HepG2 (cell line): Measurements from ENCODE around the gene KIAA0232. TPM values are rescaled to one million over a fixed set of nuclear protein-coding genes. Genes with fewer than 3 reads are reported as not detected.

Source experiments
- ATAC-seq: fragments of 200-7000 bp; cut with Tn5 transposase; 3 replicates; pipeline ENCODE4 v1.9.1; 2020; ENCODE audit warnings: mild to moderate bottlenecking, moderate library complexity
- BruUV-seq: library from RNA; stranded (reverse); fragments of 400-500 nt; replicated peaks from 2 replicates; lab custom pipeline; 2021; lab: Mats Ljungman, UMichigan
- CTCF ChIA-PET: fragments of 300-600 bp; formaldehyde crosslinking; extraction: SDS; loops from one replicate; lab custom pipeline; 2021; ENCODE audit warnings: low total read pairs, inconsistent platforms, low intra/inter-chr PET ratio; lab: Yijun Ruan, JAX
- POLR2A ChIA-PET: fragments of 350-600 bp; sonication (Branson Sonifier 250); formaldehyde crosslinking; loops from one replicate; lab custom pipeline; 2020; ENCODE audit warnings: antibody characterized with exemption, inconsistent platforms; lab: Yijun Ruan, JAX
- DNase-seq: peaks from one replicate; pipeline ENCODE4 v3.0.0-alpha.2; 2015; ENCODE audit warnings: low spot score
- FAIRE-seq: peaks from 3 replicates; lab custom pipeline; 2011; peaks lifted over from hg19 to GRCh38; lab: Jason Lieb, UNC
- H2AFZ ChIP-seq: one replicate; pipeline ENCODE4 v1.6.1; 2011; ENCODE audit warnings: low read length, inconsistent platforms
- H3K27ac ChIP-seq: fragments of 300-600 bp; 3 replicates; pipeline ENCODE4 v1.8.0; 2011; ENCODE audit warnings: mixed run types, mild to moderate bottlenecking, mixed read lengths, low read length, inconsistent platforms; ENCODE audit not compliant: insufficient read depth; ENCODE audit errors: extremely low read length
- H3K27me3 ChIP-seq, 2 experiments: fragments of 200-600 bp in 1 of 2; 2 replicates in 1 of 2; 3 replicates in 1 of 2; pipeline versions ENCODE4 v1.6.0 to v1.8.0; 2011; ENCODE audit warnings: low read length in 2 of 2, mild to moderate bottlenecking in 2 of 2, moderate library complexity in 2 of 2, inconsistent platforms in 1 of 2; ENCODE audit not compliant: insufficient read depth in 2 of 2, control insufficient read depth in 1 of 2
- H3K36me3 ChIP-seq, 2 experiments: fragments of 200-600 bp in 1 of 2; replicated peaks in 1 of 2; 2 replicates in 1 of 2; 3 replicates in 1 of 2; pipeline versions ENCODE4 v1.5.1 to v1.8.0; 2011; ENCODE audit warnings: low read length in 2 of 2, inconsistent platforms in 1 of 2; ENCODE audit not compliant: insufficient read depth in 2 of 2, control insufficient read depth in 1 of 2
- H3K4me1 ChIP-seq: 2 replicates; pipeline ENCODE4 v1.5.1; 2012; ENCODE audit warnings: low read length, inconsistent platforms; ENCODE audit not compliant: insufficient read depth
- H3K4me2 ChIP-seq: 2 replicates; pipeline ENCODE4 v1.6.0; 2011; ENCODE audit warnings: low read depth, low read length, inconsistent platforms
- H3K4me3 ChIP-seq, 3 experiments: fragments of 200-600 bp in 1 of 3; sonication (generic), shearing (Covaris generic) in 1 of 3; replicated peaks in 1 of 3; 2 replicates each; pipeline ENCODE4 v1.5.1; 2011 to 2016; ENCODE audit warnings: low read length in 3 of 3, inconsistent platforms in 2 of 3, low read depth in 2 of 3, mild to moderate bottlenecking in 2 of 3, control low read depth in 1 of 3, mixed read lengths in 1 of 3; ENCODE audit not compliant: insufficient read depth in 1 of 3
- H3K79me2 ChIP-seq: one replicate; pipeline ENCODE4 v1.6.1; 2011; ENCODE audit warnings: low read length, inconsistent platforms; ENCODE audit not compliant: insufficient read depth
- H3K9ac ChIP-seq: 2 replicates; pipeline ENCODE4 v1.6.0; 2011; ENCODE audit warnings: mild to moderate bottlenecking, low read depth, low read length, inconsistent platforms; ENCODE audit not compliant: insufficient read depth
- H3K9me3 ChIP-seq: 2 replicates; pipeline ENCODE4 v1.5.1; 2012; ENCODE audit warnings: mild to moderate bottlenecking, low read length
- H4K20me1 ChIP-seq: 2 replicates; pipeline ENCODE4 v1.6.0; 2011; ENCODE audit warnings: inconsistent platforms, mild to moderate bottlenecking, low read length, moderate library complexity; ENCODE audit not compliant: insufficient read depth
- KDM1A ChIP-seq: IDR thresholded peaks from 2 replicates; pipeline ENCODE4 v1.6.1; 2016; ENCODE audit warnings: missing compliant biosample characterization
- KDM6A ChIP-seq: IDR thresholded peaks from 2 replicates; pipeline ENCODE4 v1.6.1; 2016; ENCODE audit warnings: low read depth
- KLF6 ChIP-seq: IDR thresholded peaks from 2 replicates; pipeline ENCODE4 v1.8.0; 2016; ENCODE audit warnings: missing biosample characterization, missing genetic modification reagents
- POLR2AphosphoS2 ChIP-seq: IDR thresholded peaks from 2 replicates; pipeline ENCODE4 v1.6.1; 2011; ENCODE audit warnings: low read depth, low read length, improper control_type of control experiment
- SMARCC2 ChIP-seq: fragments of 450-650 bp; IDR thresholded peaks from 2 replicates; pipeline ENCODE4 v1.6.1; 2017; ENCODE audit warnings: antibody characterized with exemption, mild to moderate bottlenecking
- SP5 ChIP-seq: IDR thresholded peaks from 2 replicates; pipeline ENCODE4 v1.6.1; 2016; ENCODE audit warnings: low read depth, borderline replicate concordance
- SRSF1 ChIP-seq: fragments of 200-400 bp; formaldehyde crosslinking; optimal IDR thresholded peaks from 2 replicates; pipeline ENCODE3; 2017; ENCODE audit warnings: mild to moderate bottlenecking, low read depth, low read length, moderate library complexity
- STAG1 ChIP-seq: sonication (generic); formaldehyde crosslinking; IDR thresholded peaks from 2 replicates; pipeline ENCODE4 v1.4.0; 2020; ENCODE audit warnings: missing genetic modification reagents
- ZEB1 ChIP-seq: IDR thresholded peaks from 2 replicates; pipeline ENCODE4 v1.6.1; 2012; ENCODE audit warnings: mild to moderate bottlenecking, low read depth, inconsistent platforms; ENCODE audit not compliant: insufficient replicate concordance
- ZNF3 ChIP-seq: IDR thresholded peaks from 2 replicates; pipeline ENCODE4 v1.7.0; 2017; ENCODE audit warnings: inconsistent platforms
- ZNF768 ChIP-seq: sonication (generic); formaldehyde crosslinking; IDR thresholded peaks from 2 replicates; pipeline ENCODE4 v1.4.0; 2020; ENCODE audit warnings: missing genetic modification reagents
- ZNF775 ChIP-seq: sonication (generic); formaldehyde crosslinking; IDR thresholded peaks from 2 replicates; pipeline ENCODE4 v1.4.0; 2020; ENCODE audit warnings: missing genetic modification reagents, mild to moderate bottlenecking, moderate library complexity, borderline replicate concordance
- WGBS: methylation state at CpG from one replicate; pipeline ENCODE4 v1.1.6; 2017; ENCODE audit warnings: low lambda C conversion rate; 5-methylcytosine and 5-hydroxymethylcytosine counted together
- in situ Hi-C: cut with HindIII; loops from 2 replicates; pipeline ENCODE4 v1.10.0; 2017; ENCODE audit warnings: low pct_unique_long_range_greater_than_20kb; ENCODE audit not compliant: extremely low pct_ligation_motif_present
- intact Hi-C: fragments of 100-400 bp; cut with micrococcal nuclease; formaldehyde crosslinking; loops from one replicate; pipeline ENCODE4 v1.10.0; 2022; ENCODE audit not compliant: unreplicated experiment
- polyA plus RNA-seq, 8 experiments: library from polyadenylated mRNA; depleted of rRNA in 3 of 8; stranded (reverse) in 7 of 8; unstranded in 1 of 8; fragments of >200 nt; fragmentation: Illumina TruSeq in 4 of 8; extraction: Trizol in 4 of 8; gene quantifications; 2 replicates each; pipeline versions ENCODE4 v1.2.1 to v1.2.3, GENCODE V29; 2011 to 2016; ENCODE audit warnings: low read depth in 4 of 8, missing spikeins in 1 of 8, mixed read lengths in 1 of 8; ENCODE audit not compliant: insufficient read depth in 1 of 8
- total RNA-seq, 5 experiments: library from RNA; depleted of rRNA; stranded (reverse); fragments of >200 nt; fragmentation: Illumina TruSeq; extraction: Trizol; gene quantifications; 2 replicates each; pipeline ENCODE4 v1.2.3, GENCODE V29; 2016; ENCODE audit warnings: low read depth in 1 of 5
- TF ChIP-seq, protein P1 (sequence below), 2 experiments: fragments of 450-650 bp in 1 of 2; sonication (generic) in 1 of 2; formaldehyde crosslinking; IDR thresholded peaks; 2 replicates each; pipeline versions ENCODE4 v1.5.0 to v1.8.0; 2020 to 2022; ENCODE audit warnings: mild to moderate bottlenecking in 1 of 2, missing genetic modification reagents in 1 of 2
- TF ChIP-seq, protein P2 (sequence below): sonication (generic); formaldehyde crosslinking; IDR thresholded peaks from 2 replicates; pipeline ENCODE4 v1.8.0; 2022; ENCODE audit warnings: missing genetic modification reagents, mild to moderate bottlenecking, borderline replicate concordance
- TF ChIP-seq, protein P3 (sequence below): sonication (generic); formaldehyde crosslinking; IDR thresholded peaks from 2 replicates; pipeline ENCODE4 v1.9.0; 2021; ENCODE audit warnings: missing genetic modification reagents, mild to moderate bottlenecking, borderline replicate concordance

KIAA0232 gene
- total and polyA plus RNA-seq, 2 of the 13 experiments (the other 11 are each of a cell fraction or from before 2014, with no cell fraction given) = 7.8 to 17.1 TPM

DNA sequence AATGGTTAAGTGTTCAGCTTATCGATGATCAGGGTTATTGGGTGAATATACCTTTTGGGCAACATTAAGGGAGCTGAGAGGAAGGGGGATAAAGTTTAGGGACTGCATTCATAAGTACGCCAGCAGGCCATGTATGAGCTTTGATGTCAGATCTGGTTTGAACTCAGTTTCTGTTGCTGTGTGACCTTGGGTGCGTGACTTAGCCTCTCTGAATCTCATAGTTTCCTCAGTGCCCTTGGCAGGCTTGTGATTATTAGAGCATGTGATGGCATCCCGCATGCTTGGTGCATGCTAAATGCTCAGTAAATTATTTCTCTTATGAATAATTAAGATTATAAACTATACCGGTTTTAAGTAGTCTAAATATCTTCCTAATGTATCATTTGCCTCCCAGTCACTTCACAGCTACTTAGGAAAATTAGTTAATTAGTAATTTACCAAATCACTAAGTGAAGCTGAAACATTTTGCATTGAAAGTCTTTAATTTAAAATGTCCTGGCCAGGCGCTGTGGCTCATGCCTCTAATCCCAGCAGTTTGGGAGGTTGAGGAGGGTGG is 130.9 kb downstream of the KIAA0232 start:
- H3K4me2 ChIP-seq = no peak overlapping the region
- ATAC-seq = no peak
- WGBS = 97% methylated on average over 6 of the region's 6 CpGs
- CTCF ChIA-PET = no interaction called here
- TF ChIP-seq, protein P1, sequence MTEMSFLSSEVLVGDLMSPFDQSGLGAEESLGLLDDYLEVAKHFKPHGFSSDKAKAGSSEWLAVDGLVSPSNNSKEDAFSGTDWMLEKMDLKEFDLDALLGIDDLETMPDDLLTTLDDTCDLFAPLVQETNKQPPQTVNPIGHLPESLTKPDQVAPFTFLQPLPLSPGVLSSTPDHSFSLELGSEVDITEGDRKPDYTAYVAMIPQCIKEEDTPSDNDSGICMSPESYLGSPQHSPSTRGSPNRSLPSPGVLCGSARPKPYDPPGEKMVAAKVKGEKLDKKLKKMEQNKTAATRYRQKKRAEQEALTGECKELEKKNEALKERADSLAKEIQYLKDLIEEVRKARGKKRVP (CRISPR knock-in tag; IDR thresholded peaks at IDR 0.05) = no peak
- TF ChIP-seq ZEB1 (no peak), KDM1A (CRISPR knock-in tag) (no peak), ZNF768 (CRISPR knock-in tag) (peak; percentile 88; the same call in 1 of the 2 replicates)
- TF ChIP-seq, all 625 proteins: peak for 1
- in situ Hi-C loops (no loop called here), intact Hi-C loops (loop anchor here (2.0 to 5.0 kb wide), 2 partner anchors 13 to 34 kb away; no protein-coding TSS in a partner anchor)
- 0 out of 5 replicates have a peak, but pooled peaks cover 0 to 2% of the 10 kb centered on the region in 2 experiments for H3K36me3 ChIP-seq
- peaks cover 69% of the 10 kb centered on the region for H3K79me2 ChIP-seq
- H4K20me1 ChIP-seq = peaks cover 49% of the 10 kb centered on the region; the same call in 1 of the 2 replicates
- no peak overlapping the region for H3K9ac ChIP-seq
- H3K27ac ChIP-seq = no peak overlapping the region
- H3K9me3 ChIP-seq = no peaks in the 10 kb centered on the region
- H3K27me3 ChIP-seq = no peaks in the 10 kb centered on the region; a peak in 1 of 5 replicates
- BruUV-seq = no TSS peak
- FAIRE-seq = no peak
- H2AFZ ChIP-seq = no peak overlapping the region
- H3K4me1 ChIP-seq = peaks cover 68% of the 10 kb centered on the region
- H3K4me3 ChIP-seq = no peak overlapping the region
- no peak for DNase-seq
- POLR2A ChIA-PET = interaction anchor here (1.6 to 3.5 kb wide), 2 partner anchors 9 to 13 kb away, joined by 4 to 22 read pairs; no protein-coding TSS in a partner anchor

DNA sequence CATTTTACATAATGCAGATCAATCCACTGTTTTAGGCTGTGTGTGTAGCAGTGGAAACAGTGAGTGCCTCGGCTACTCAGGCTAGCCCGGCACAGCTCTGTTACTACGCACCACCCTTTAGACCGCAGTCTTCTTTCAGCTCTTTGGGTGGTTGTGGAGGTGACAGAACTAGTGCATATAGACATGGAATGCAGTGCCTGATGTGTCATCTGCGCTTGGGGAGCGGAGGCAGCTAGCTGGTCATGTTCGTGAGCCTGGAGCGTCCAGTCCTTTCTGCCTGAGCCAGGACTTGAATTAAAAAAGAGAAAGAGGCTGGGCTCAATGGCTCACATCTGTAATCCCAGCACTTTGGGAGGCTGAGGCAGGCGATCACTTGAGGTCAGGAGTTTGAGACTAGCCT is 131.9 kb downstream of the KIAA0232 start:
- H3K4me2 ChIP-seq = no peak overlapping the region
- peaks cover 50% of the 10 kb centered on the region; the same call in 1 of the 2 replicates for H4K20me1 ChIP-seq
- 0 out of 5 replicates have a peak, but pooled peaks cover 0 to 2% of the 10 kb centered on the region in 2 experiments for H3K36me3 ChIP-seq
- in situ Hi-C loops = no loop called here
- FAIRE-seq (no peak), ATAC-seq (no peak), DNase-seq (no peak)
- H3K9me3 ChIP-seq = no peaks in the 10 kb centered on the region
- BruUV-seq = no TSS peak
- H3K9ac ChIP-seq = no peak overlapping the region
- no peaks in the 10 kb centered on the region; a peak in 1 of 5 replicates for H3K27me3 ChIP-seq
- 90% methylated on average over 9 of the region's 9 CpGs for WGBS
- ChIA-PET CTCF (no interaction called here), POLR2A (no interaction called here)
- H3K4me1 ChIP-seq = peaks cover 71% of the 10 kb centered on the region
- intact Hi-C loops = loop anchor here (5.0 kb wide), 1 partner anchor 33 kb away; no protein-coding TSS in a partner anchor
- H2AFZ ChIP-seq = no peak overlapping the region
- peaks cover 71% of the 10 kb centered on the region for H3K79me2 ChIP-seq
- no peak overlapping the region for H3K4me3 ChIP-seq
- H3K27ac ChIP-seq = no peak overlapping the region
- TF ChIP-seq ZNF775 (CRISPR knock-in tag) (no peak), KDM6A (CRISPR knock-in tag) (no peak), SP5 (CRISPR knock-in tag) (no peak), SRSF1 (no peak), KLF6 (CRISPR knock-in tag) (no peak), POLR2AphosphoS2 (no peak), ZNF3 (CRISPR knock-in tag) (no peak), SMARCC2 (no peak), STAG1 (CRISPR knock-in tag) (no peak)
- TF ChIP-seq, protein P2, sequence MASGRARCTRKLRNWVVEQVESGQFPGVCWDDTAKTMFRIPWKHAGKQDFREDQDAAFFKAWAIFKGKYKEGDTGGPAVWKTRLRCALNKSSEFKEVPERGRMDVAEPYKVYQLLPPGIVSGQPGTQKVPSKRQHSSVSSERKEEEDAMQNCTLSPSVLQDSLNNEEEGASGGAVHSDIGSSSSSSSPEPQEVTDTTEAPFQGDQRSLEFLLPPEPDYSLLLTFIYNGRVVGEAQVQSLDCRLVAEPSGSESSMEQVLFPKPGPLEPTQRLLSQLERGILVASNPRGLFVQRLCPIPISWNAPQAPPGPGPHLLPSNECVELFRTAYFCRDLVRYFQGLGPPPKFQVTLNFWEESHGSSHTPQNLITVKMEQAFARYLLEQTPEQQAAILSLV = no peak
- TF ChIP-seq, protein P3, sequence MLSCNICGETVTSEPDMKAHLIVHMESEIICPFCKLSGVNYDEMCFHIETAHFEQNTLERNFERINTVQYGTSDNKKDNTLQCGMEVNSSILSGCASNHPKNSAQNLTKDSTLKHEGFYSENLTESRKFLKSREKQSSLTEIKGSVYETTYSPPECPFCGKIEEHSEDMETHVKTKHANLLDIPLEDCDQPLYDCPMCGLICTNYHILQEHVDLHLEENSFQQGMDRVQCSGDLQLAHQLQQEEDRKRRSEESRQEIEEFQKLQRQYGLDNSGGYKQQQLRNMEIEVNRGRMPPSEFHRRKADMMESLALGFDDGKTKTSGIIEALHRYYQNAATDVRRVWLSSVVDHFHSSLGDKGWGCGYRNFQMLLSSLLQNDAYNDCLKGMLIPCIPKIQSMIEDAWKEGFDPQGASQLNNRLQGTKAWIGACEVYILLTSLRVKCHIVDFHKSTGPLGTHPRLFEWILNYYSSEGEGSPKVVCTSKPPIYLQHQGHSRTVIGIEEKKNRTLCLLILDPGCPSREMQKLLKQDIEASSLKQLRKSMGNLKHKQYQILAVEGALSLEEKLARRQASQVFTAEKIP (CRISPR knock-in tag) = no peak
